ENCODE data around the gene MEST. TPM values are rescaled to one million over a fixed set of nuclear protein-coding genes. Genes with fewer than 3 reads are reported as not detected.

MEST gene
- total RNA-seq, 2 donors from 2014 or later, result 7.2 to 27.8 TPM

DNA sequence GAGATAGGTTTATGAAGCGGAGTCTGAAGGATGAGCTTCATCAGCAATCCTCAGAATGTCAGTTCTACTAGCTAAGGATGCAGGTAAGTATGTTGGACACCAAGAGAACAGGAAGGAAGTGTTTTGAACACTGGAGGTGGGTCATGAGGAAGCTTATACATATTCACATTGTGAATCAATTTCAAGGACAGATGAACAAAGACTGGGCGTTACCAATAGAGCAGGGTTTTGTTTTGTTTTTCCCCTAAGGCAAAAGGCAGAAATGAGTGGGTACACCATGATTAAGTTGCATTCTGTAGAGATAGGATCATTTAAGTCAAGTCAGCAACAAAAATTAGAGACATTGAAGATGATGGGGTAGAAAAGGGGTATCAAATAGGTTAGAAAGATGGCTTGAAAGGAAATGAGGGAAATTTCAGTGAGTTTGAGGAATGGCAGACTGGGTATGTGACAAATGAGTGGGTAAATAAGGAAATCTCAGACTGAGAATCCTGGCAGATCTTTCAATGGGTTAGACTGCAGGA is 51.7 kb downstream of the MEST start:
- no peak for DNase-seq (ENCODE audit: low spot score)
- Histone ChIP-seq H3K36me3 (peaks cover 3% of the 10 kb centered on the region), H3K9me3 (no peaks in the 10 kb centered on the region), H3K27ac (no peak overlapping the region), H3K4me3 (no peak overlapping the region), H3K27me3 (no peaks in the 10 kb centered on the region), H3K4me1 (no peaks in the 10 kb centered on the region)
- TF ChIP-seq, protein P1, sequence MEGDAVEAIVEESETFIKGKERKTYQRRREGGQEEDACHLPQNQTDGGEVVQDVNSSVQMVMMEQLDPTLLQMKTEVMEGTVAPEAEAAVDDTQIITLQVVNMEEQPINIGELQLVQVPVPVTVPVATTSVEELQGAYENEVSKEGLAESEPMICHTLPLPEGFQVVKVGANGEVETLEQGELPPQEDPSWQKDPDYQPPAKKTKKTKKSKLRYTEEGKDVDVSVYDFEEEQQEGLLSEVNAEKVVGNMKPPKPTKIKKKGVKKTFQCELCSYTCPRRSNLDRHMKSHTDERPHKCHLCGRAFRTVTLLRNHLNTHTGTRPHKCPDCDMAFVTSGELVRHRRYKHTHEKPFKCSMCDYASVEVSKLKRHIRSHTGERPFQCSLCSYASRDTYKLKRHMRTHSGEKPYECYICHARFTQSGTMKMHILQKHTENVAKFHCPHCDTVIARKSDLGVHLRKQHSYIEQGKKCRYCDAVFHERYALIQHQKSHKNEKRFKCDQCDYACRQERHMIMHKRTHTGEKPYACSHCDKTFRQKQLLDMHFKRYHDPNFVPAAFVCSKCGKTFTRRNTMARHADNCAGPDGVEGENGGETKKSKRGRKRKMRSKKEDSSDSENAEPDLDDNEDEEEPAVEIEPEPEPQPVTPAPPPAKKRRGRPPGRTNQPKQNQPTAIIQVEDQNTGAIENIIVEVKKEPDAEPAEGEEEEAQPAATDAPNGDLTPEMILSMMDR (IDR thresholded peaks at IDR 0.05), result no peak

DNA sequence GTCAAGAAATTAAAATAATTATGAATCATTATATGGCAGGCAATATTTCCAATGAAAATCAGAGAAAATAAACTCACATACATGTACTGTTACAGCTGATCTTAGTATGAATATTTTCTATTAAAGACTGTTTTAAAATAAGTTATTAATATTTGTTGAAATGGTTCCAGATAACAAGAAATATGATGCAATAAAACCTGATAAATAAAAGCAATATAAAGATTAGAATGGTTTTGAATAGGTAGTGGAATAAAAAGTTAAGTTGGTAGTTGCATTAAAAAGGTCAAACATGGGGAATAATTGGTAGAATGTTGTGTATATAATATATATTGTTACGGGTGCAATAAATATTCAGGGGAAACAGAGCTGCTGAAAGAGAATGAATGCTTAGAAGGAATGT is 52.5 kb downstream of the MEST start:
- no peaks in the 10 kb centered on the region for H3K27me3 ChIP-seq
- no peaks in the 10 kb centered on the region for H3K9me3 ChIP-seq
- no peak overlapping the region for H3K4me3 ChIP-seq
- H3K36me3 ChIP-seq, result peaks cover 3% of the 10 kb centered on the region
- TF ChIP-seq, protein P1 (IDR thresholded peaks at IDR 0.05), result no peak
- no peak for DNase-seq (ENCODE audit: low spot score)
- H3K4me1 ChIP-seq, result no peaks in the 10 kb centered on the region
- H3K27ac ChIP-seq, result no peak overlapping the region

DNA sequence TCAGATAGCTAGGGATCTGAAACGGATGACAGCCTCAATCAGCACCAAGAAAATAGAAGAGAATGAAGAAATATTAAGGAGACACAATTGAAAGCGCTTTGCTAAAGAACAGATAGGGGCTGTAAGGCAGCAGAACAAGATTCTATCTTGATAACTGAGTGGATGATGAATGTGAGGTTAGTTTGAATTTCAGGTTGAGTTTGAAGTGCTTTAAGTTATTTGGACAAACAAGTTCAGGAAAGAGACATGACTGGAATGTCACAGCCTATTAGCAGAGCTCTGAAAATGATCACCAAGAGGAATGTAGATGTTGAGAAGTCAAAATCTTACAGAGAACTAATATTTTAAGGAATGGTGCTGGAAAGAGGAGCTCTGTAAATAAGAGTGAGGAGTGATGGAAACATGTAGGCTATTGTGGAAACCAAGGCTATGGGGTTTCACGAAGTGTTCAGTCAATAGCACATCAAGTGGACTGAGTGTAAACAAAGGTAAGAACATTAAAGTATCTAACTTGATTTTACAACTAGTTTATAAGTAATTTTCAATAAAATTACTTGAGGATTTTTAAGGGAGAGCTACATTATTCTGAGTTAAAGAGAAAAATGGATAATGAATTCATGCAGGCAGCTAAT is 61.6 kb downstream of the MEST start:
- Histone ChIP-seq H3K4me1 (no peaks in the 10 kb centered on the region), H3K36me3 (peaks cover 4% of the 10 kb centered on the region), H3K9me3 (no peaks in the 10 kb centered on the region), H3K27ac (no peak overlapping the region), H3K27me3 (no peaks in the 10 kb centered on the region), H3K4me3 (no peak overlapping the region)
- DNase-seq (ENCODE audit: low spot score), result no peak
- TF ChIP-seq, protein P1 (IDR thresholded peaks at IDR 0.05), result no peak

DNA sequence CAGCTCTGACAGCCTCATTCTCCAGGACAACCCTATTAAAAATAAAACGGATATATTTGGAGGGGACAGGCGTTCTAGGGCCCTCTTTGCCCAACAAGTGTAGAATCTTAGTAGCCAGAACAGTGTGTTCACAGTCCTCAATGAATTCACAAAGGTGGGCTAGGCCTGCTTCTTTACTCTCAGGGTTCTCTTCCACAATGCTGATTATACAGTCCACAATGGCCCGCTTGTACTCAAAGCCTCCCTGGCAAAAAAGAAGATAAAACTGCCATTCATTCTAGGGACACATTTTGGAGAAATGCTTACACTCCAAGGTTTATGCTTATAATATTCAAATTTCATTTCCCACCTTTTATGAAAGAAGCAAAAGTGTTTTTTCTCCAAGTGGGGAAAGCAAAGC is 62.6 kb downstream of the MEST start:
- TF ChIP-seq, protein P1 (IDR thresholded peaks at IDR 0.05), result no peak
- peaks cover 4% of the 10 kb centered on the region for H3K36me3 ChIP-seq
- no peaks in the 10 kb centered on the region for H3K27me3 ChIP-seq
- H3K9me3 ChIP-seq, result no peaks in the 10 kb centered on the region
- no peak overlapping the region for H3K4me3 ChIP-seq
- DNase-seq (ENCODE audit: low spot score), result no peak
- H3K27ac ChIP-seq, result no peak overlapping the region
- no peaks in the 10 kb centered on the region for H3K4me1 ChIP-seq

MicroRNAs within 50 kb of the gene (microRNA counts, 767-probe panel; counts per million panel counts)
- 2,557 to 2,970 counts per million in 2 donors for microRNA hsa-miR-335-5p

Small RNAs within 50 kb of the gene (microRNA-seq; reads per million reads assigned to microRNA genes)
- gene MIR335 (ENCODE audit: borderline number of aligned reads in 2 of 2, borderline replicate concordance in 1 of 2), result 2,639 to 12,318 reads per million in 2 donors

Other genes starting within 250 kb of the MEST start
- gene CPA2, start 225.2 kb upstream of the MEST start, total RNA-seq, result not detected
- gene CPA4, start 198.9 kb upstream of the MEST start, total RNA-seq, result 1 to 10 TPM; 2.0 to 6.0 TPM
- not detected for gene CPA5, start 147.3 kb upstream of the MEST start, total RNA-seq
- gene CPA1, start 111.6 kb upstream of the MEST start, total RNA-seq, result not detected
- 1 to 10 TPM; 1.5 to 5.5 TPM for gene CEP41, start 51.1 kb upstream of the MEST start, total RNA-seq
- gene COPG2, start 176.7 kb downstream of the MEST start, total RNA-seq, result 10 to 100 TPM; 13.1 to 19.3 TPM
- gene TSGA13, start 194.5 kb downstream of the MEST start, total RNA-seq, result not detected
- gene KLF14, start 242.1 kb downstream of the MEST start, total RNA-seq, result under 1 TPM in 1 of 2 donors, not detected in 1; 0.35 TPM

All from right atrium auricular region (tissue), 2 donors.